ENCODE results near the gene HECW1.

- no peak for TF ChIP-seq MAX (IDR thresholded peaks at IDR 0.05)
- no peak for TF ChIP-seq USF2 (IDR thresholded peaks at IDR 0.05; ENCODE audit: low read depth, low read length)
- TF ChIP-seq USF2 (CRISPR knock-in tag; IDR thresholded peaks at IDR 0.05; ENCODE audit: borderline replicate concordance) = no peak
- no peak for TF ChIP-seq CTCF (CRISPR knock-in tag; IDR thresholded peaks at IDR 0.05)
- TF ChIP-seq MEIS2 (CRISPR knock-in tag; IDR thresholded peaks at IDR 0.05) = no peak
- no peak for TF ChIP-seq ZNF121 (CRISPR knock-in tag; IDR thresholded peaks at IDR 0.05)
- TF ChIP-seq JUND (CRISPR knock-in tag; IDR thresholded peaks at IDR 0.05) = no peak
- no peak for TF ChIP-seq BCLAF1 (IDR thresholded peaks at IDR 0.05)
- TF ChIP-seq IRF9 (CRISPR knock-in tag; IDR thresholded peaks at IDR 0.05; ENCODE audit: borderline replicate concordance) = no peak
- no peak for TF ChIP-seq KAT8 (CRISPR knock-in tag; IDR thresholded peaks at IDR 0.05)
Observed at GRCh38 chr7:43291789-43292188, 179.3 kb downstream of the HECW1 start.

All from HepG2 (cell line).